GM21515 (cell line): Measurements from ENCODE around the gene ST8SIA6.
A peak's percentile ranks its signal among the peaks of the same experiment; 100 is the strongest.
"Not testable (repeated sequence)": the region's sequence is repeated elsewhere in the genome, so short reads cannot be mapped to it uniquely, and the experiment has no call there.

ENCODE experiments used
- ATAC-seq: cut with Tn5 transposase; IDR thresholded peaks from one replicate; pipeline ENCODE4 v1.9.1; 2021; ENCODE audit not compliant: unreplicated experiment

ST8SIA6 gene

GRCh38 chr10:17349717-17350116, 104.7 kb downstream of the ST8SIA6 start:
- no peak for ATAC-seq

GRCh38 chr10:17348501-17349349, 105.7 kb downstream of the ST8SIA6 start:
- no peak for ATAC-seq

GRCh38 chr10:17348011-17348500, 106.3 kb downstream of the ST8SIA6 start:
- no peak for ATAC-seq

GRCh38 chr10:17344206-17344605, 110.2 kb downstream of the ST8SIA6 start:
- no peak for ATAC-seq

- no peak for ATAC-seq
These were observed 111.3 kb downstream of the ST8SIA6 start for GRCh38 chr10:17343118-17343517.

GRCh38 chr10:17340144-17340829, 114.1 kb downstream of the ST8SIA6 start:
- ATAC-seq: no peak

- no peak for ATAC-seq
These were observed 119.3 kb downstream of the ST8SIA6 start for GRCh38 chr10:17335065-17335464.

GRCh38 chr10:17330501-17330900, 123.9 kb downstream of the ST8SIA6 start:
- ATAC-seq: no peak

- no peak for ATAC-seq
These were observed 128.0 kb downstream of the ST8SIA6 start for GRCh38 chr10:17326377-17326776.

- ATAC-seq: not testable (repeated sequence)
These were observed 132.4 kb downstream of the ST8SIA6 start for GRCh38 chr10:17321957-17322356.

- peak; percentile 94 for ATAC-seq
These were observed 137.8 kb downstream of the ST8SIA6 start for GRCh38 chr10:17316488-17317170.

GRCh38 chr10:17309435-17309834, 145.0 kb downstream of the ST8SIA6 start:
- no peak for ATAC-seq

GRCh38 chr10:17307123-17307522, 147.3 kb downstream of the ST8SIA6 start:
- ATAC-seq: no peak

GRCh38 chr10:17292375-17292774, 162.0 kb downstream of the ST8SIA6 start:
- ATAC-seq: no peak

- ATAC-seq: no peak
These were observed 164.2 kb downstream of the ST8SIA6 start for GRCh38 chr10:17290226-17290625.

GRCh38 chr10:17289763-17290162, 164.6 kb downstream of the ST8SIA6 start:
- no peak for ATAC-seq

- no peak for ATAC-seq
These were observed 167.5 kb downstream of the ST8SIA6 start for GRCh38 chr10:17286562-17287550.

GRCh38 chr10:17282311-17282710, 172.1 kb downstream of the ST8SIA6 start:
- ATAC-seq: no peak

GRCh38 chr10:17278607-17279240, 175.7 kb downstream of the ST8SIA6 start:
- ATAC-seq: no peak
